Progenitor cell of endocrine pancreas (in vitro differentiated cells): ENCODE measurements around the gene ZACN. TPM values are rescaled to one million over a fixed set of nuclear protein-coding genes. Genes with fewer than 3 reads are reported as not detected.

Experiments
- DNase-seq: peaks from one replicate; pipeline ENCODE4 v3.0.0; 2021; ENCODE audit warnings: low spot score; ENCODE audit not compliant: unreplicated experiment
- H3K27ac Mint-ChIP-seq: 2 replicates; pipeline ENCODE4 v1.8.0; 2021; ENCODE audit warnings: mild to moderate bottlenecking, moderate library complexity, mixed read lengths
- H3K27me3 Mint-ChIP-seq: 2 replicates; pipeline ENCODE4 v1.8.0; 2021; ENCODE audit warnings: mixed read lengths
- H3K36me3 Mint-ChIP-seq: 2 replicates; pipeline ENCODE4 v1.8.0; 2022; ENCODE audit warnings: mixed read lengths; ENCODE audit not compliant: insufficient read depth
- H3K4me1 Mint-ChIP-seq: 2 replicates; pipeline ENCODE4 v1.8.0; 2021; ENCODE audit warnings: low read depth, mixed read lengths
- H3K4me3 Mint-ChIP-seq: 2 replicates; pipeline ENCODE4 v1.8.0; 2021; ENCODE audit warnings: low read depth, mild to moderate bottlenecking, moderate library complexity, mixed read lengths
- H3K9me3 Mint-ChIP-seq: 2 replicates; pipeline ENCODE4 v1.8.0; 2021; ENCODE audit warnings: low read depth, mixed read lengths
- microRNA-seq: library from miRNA; unstranded; fragments of <30 nt; microRNA quantifications from one replicate; pipeline ENCODE4 v1.1.0, GENCODE V29; 2020; ENCODE audit warnings: borderline number of aligned reads; ENCODE audit not compliant: unreplicated experiment
- total RNA-seq: library from RNA; stranded (reverse); gene quantifications from 2 replicates; pipeline ENCODE4 v1.2.1, GENCODE V29; 2021
- TF ChIP-seq, protein P1 (sequence below): fragments of 200-600 bp; sonication (generic); IDR thresholded peaks from one replicate; pipeline ENCODE4 v1.5.0; 2021; ENCODE audit warnings: antibody characterized with exemption, mild to moderate bottlenecking; ENCODE audit not compliant: unreplicated experiment

The ZACN gene
- total RNA-seq, 1 donor from 2014 or later, result 0.96 TPM

DNA sequence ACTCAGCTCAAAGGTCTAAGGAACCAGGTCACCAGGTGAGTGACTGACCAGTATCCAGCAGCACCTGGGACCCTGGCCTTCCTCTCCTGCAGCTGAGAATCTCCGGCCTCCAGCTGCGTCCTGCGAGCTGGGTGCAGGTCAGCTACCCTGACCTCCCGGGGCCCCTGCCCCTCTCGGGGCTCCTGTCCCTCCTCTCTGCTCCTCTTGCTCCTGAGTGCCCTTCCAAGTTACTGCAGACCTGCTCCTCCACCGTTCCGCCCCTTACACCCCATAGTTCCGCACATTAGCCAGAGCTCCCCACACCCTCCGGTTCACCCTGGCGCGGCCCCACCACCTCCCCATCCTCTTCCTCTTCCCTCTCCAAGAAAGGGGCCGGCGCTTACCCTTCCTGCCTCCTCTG is 51.5 kb downstream of the ZACN start:
- TF ChIP-seq, protein P1, sequence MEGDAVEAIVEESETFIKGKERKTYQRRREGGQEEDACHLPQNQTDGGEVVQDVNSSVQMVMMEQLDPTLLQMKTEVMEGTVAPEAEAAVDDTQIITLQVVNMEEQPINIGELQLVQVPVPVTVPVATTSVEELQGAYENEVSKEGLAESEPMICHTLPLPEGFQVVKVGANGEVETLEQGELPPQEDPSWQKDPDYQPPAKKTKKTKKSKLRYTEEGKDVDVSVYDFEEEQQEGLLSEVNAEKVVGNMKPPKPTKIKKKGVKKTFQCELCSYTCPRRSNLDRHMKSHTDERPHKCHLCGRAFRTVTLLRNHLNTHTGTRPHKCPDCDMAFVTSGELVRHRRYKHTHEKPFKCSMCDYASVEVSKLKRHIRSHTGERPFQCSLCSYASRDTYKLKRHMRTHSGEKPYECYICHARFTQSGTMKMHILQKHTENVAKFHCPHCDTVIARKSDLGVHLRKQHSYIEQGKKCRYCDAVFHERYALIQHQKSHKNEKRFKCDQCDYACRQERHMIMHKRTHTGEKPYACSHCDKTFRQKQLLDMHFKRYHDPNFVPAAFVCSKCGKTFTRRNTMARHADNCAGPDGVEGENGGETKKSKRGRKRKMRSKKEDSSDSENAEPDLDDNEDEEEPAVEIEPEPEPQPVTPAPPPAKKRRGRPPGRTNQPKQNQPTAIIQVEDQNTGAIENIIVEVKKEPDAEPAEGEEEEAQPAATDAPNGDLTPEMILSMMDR, result no peak
- Mint-ChIP-seq H3K36me3 (no peaks in the 10 kb centered on the region), H3K4me1 (peaks cover 36% of the 10 kb centered on the region), H3K4me3 (no peak overlapping the region), H3K27me3 (no peaks in the 10 kb centered on the region), H3K9me3 (no peaks in the 10 kb centered on the region), H3K27ac (peak overlapping the region; percentile 54)
- DNase-seq, result no peak

GRCh38 chr17:76131051-76131691 is 52.2 kb downstream of the ZACN start:
- DNase-seq, result no peak
- Mint-ChIP-seq H3K27ac (peak overlapping the region; percentile 93), H3K36me3 (no peaks in the 10 kb centered on the region), H3K27me3 (no peaks in the 10 kb centered on the region), H3K9me3 (no peaks in the 10 kb centered on the region), H3K4me1 (peaks cover 36% of the 10 kb centered on the region), H3K4me3 (no peak overlapping the region)
- TF ChIP-seq, protein P1, result no peak

DNA sequence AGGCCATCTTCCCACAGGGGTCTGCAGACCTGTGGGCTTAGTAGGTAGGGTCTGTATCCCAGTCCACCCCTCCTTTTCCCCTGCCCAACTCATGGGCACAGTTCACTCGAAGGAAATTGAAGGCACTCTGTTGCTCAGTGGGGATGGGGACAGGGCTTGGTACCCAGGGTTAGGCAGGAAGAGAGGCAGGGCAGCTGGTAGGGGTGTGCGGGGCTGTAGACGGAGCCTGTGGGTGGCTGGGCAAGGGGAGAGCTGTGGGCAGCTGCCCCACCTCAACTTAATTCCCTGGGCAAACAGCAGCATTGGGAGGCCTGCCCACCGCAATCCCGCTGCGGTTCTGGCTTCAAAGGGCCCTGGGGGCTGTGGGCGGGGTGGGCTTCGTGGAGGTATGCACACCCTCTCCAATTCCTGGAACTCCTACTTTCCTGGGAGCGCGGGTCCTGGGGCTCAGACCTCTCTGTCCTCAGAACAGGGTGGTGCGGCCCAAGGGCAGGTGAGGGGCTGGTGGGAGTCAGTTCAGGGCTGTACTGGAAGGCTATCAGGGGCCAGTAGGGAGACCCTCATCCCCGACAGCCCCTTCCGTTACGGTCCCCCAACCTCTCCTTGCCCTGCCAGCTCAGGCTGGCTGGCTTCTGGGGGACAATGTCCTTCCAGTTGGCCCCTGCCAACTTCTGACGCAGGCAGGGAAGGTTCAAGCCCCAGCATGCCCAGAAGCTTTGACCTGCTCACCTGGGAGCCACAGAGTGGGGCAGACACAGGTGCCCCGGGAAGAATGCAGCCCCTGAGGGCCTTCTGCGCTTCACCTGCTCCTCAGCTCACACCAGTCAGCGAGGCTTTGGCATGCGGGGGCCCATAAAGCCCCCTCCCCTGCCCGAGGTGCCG is 53.0 kb downstream of the ZACN start:
- Mint-ChIP-seq H3K27ac (peak overlapping the region; percentile 93), H3K4me1 (peaks cover 35% of the 10 kb centered on the region), H3K27me3 (no peaks in the 10 kb centered on the region), H3K9me3 (no peaks in the 10 kb centered on the region), H3K4me3 (peak overlapping the region; percentile 41), H3K36me3 (no peaks in the 10 kb centered on the region)
- no peak for DNase-seq
- TF ChIP-seq, protein P1, result no peak

Small RNA genes within 50 kb of the gene (microRNA-seq; reads per million reads assigned to microRNA genes)
- 21.5 reads per million, percentile 31 among the genes with 10 or more reads in this experiment for gene MIR6868

Other genes with a start within 250 kb of the ZACN start
- gene UNC13D, start 234.8 kb upstream of the ZACN start, total RNA-seq, result 2.7 and 3.1 TPM in 2 replicates
- gene WBP2, start 223.8 kb upstream of the ZACN start, total RNA-seq, result 47.9 and 57.7 TPM in 2 replicates
- 0.42 and 1.0 TPM in 2 replicates for gene TRIM47, start 200.6 kb upstream of the ZACN start, total RNA-seq
- 13.9 and 17.1 TPM in 2 replicates for gene TRIM65, start 182.2 kb upstream of the ZACN start, total RNA-seq
- 82.7 and 94.0 TPM in 2 replicates for gene MRPL38, start 174.3 kb upstream of the ZACN start, total RNA-seq
- 24.8 and 29.9 TPM in 2 replicates for gene FBF1, start 138.1 kb upstream of the ZACN start, total RNA-seq
- 54.6 and 54.7 TPM in 2 replicates for gene ACOX1, start 100.0 kb upstream of the ZACN start, total RNA-seq
- gene TEN1, start 99.9 kb upstream of the ZACN start, total RNA-seq, result 19.8 and 23.9 TPM in 2 replicates
- gene CDK3, start 78.3 kb upstream of the ZACN start, total RNA-seq, result 17.0 and 21.6 TPM in 2 replicates
- gene EVPL, start 51.9 kb upstream of the ZACN start, total RNA-seq, result 0.05 TPM in 1 of 2 replicates, not detected in the other
- 74.9 and 79.4 TPM in 2 replicates for gene SRP68, start 6.7 kb upstream of the ZACN start, total RNA-seq
- 1.0 and 1.1 TPM in 2 replicates for gene GALR2, start 4.4 kb upstream of the ZACN start, total RNA-seq
- gene EXOC7, start 24.6 kb downstream of the ZACN start, total RNA-seq, result 354 and 364 TPM in 2 replicates
- gene FOXJ1, start 62.1 kb downstream of the ZACN start, total RNA-seq, result 18.6 and 19.0 TPM in 2 replicates
- gene RNF157, start 161.3 kb downstream of the ZACN start, total RNA-seq, result 43.5 and 45.9 TPM in 2 replicates
- 31.2 and 36.3 TPM in 2 replicates for gene UBALD2, start 186.2 kb downstream of the ZACN start, total RNA-seq
- gene QRICH2, start 229.1 kb downstream of the ZACN start, total RNA-seq, result 16.0 and 18.5 TPM in 2 replicates